Ishikawa (cell line): Measurements from ENCODE around the gene PDGFB.

Source experiments
- CEBPB ChIP-seq: IDR thresholded peaks from 2 replicates; pipeline ENCODE4 v1.6.1; 2012
- CREB1 ChIP-seq: IDR thresholded peaks from 2 replicates; pipeline ENCODE4 v1.6.1; 2012; ENCODE audit warnings: low read depth
- EP300 ChIP-seq: IDR thresholded peaks from 2 replicates; pipeline ENCODE4 v1.6.1; 2012; ENCODE audit warnings: borderline replicate concordance
- FOXM1 ChIP-seq: IDR thresholded peaks from 2 replicates; pipeline ENCODE4 v1.6.1; 2012; ENCODE audit warnings: low read depth, borderline replicate concordance
- MAX ChIP-seq: IDR thresholded peaks from 2 replicates; pipeline ENCODE4 v1.6.1; 2012
- NFIC ChIP-seq: IDR thresholded peaks from 2 replicates; pipeline ENCODE4 v1.6.1; 2012
- RAD21 ChIP-seq: IDR thresholded peaks from 2 replicates; pipeline ENCODE4 v1.6.1; 2012; ENCODE audit warnings: low read depth
- TCF12 ChIP-seq: IDR thresholded peaks from 2 replicates; pipeline ENCODE4 v1.6.1; 2012; ENCODE audit warnings: low read depth
- YY1 ChIP-seq: IDR thresholded peaks from 2 replicates; pipeline ENCODE4 v1.6.1; 2012; ENCODE audit warnings: low read depth
- TF ChIP-seq, protein P1 (sequence below): IDR thresholded peaks from 2 replicates; pipeline ENCODE4 v1.6.1; 2012
- TF ChIP-seq, protein P2 (sequence below): IDR thresholded peaks from 2 replicates; pipeline ENCODE4 v1.6.1; 2012; ENCODE audit warnings: low read depth, mild to moderate bottlenecking

GRCh38 chr22:39279170-39279850 is 34.5 kb upstream of the PDGFB start:
- TF ChIP-seq CEBPB (no peak), TCF12 (no peak), YY1 (no peak), RAD21 (no peak), EP300 (no peak), NFIC (no peak), MAX (no peak), CREB1 (no peak), FOXM1 (no peak)
- TF ChIP-seq, protein P1, sequence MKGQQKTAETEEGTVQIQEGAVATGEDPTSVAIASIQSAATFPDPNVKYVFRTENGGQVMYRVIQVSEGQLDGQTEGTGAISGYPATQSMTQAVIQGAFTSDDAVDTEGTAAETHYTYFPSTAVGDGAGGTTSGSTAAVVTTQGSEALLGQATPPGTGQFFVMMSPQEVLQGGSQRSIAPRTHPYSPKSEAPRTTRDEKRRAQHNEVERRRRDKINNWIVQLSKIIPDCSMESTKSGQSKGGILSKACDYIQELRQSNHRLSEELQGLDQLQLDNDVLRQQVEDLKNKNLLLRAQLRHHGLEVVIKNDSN, result no peak
- TF ChIP-seq, protein P2, sequence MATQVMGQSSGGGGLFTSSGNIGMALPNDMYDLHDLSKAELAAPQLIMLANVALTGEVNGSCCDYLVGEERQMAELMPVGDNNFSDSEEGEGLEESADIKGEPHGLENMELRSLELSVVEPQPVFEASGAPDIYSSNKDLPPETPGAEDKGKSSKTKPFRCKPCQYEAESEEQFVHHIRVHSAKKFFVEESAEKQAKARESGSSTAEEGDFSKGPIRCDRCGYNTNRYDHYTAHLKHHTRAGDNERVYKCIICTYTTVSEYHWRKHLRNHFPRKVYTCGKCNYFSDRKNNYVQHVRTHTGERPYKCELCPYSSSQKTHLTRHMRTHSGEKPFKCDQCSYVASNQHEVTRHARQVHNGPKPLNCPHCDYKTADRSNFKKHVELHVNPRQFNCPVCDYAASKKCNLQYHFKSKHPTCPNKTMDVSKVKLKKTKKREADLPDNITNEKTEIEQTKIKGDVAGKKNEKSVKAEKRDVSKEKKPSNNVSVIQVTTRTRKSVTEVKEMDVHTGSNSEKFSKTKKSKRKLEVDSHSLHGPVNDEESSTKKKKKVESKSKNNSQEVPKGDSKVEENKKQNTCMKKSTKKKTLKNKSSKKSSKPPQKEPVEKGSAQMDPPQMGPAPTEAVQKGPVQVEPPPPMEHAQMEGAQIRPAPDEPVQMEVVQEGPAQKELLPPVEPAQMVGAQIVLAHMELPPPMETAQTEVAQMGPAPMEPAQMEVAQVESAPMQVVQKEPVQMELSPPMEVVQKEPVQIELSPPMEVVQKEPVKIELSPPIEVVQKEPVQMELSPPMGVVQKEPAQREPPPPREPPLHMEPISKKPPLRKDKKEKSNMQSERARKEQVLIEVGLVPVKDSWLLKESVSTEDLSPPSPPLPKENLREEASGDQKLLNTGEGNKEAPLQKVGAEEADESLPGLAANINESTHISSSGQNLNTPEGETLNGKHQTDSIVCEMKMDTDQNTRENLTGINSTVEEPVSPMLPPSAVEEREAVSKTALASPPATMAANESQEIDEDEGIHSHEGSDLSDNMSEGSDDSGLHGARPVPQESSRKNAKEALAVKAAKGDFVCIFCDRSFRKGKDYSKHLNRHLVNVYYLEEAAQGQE, result no peak
